H54 (cell line): ENCODE data around the gene TOMM22.
A peak's percentile ranks its signal among the peaks of the same experiment; 100 is the strongest.

Source experiments
- DNase-seq: peaks from one replicate; pipeline ENCODE4 v3.0.0; 2011; ENCODE audit warnings: low spot score, mixed read lengths; ENCODE audit not compliant: insufficient read length
- FAIRE-seq: peaks from 3 replicates; lab custom pipeline; 2011; peaks lifted over from hg19 to GRCh38; lab: Jason Lieb, UNC
- POLR2A ChIP-seq: IDR thresholded peaks from 2 replicates; pipeline ENCODE4 v1.6.1; 2011; ENCODE audit warnings: low read depth, mild to moderate bottlenecking, low read length

TOMM22 gene

GRCh38 chr22:38700270-38700788 lies 18.6 kb downstream of the TOMM22 start:
- no peak for FAIRE-seq
- DNase-seq, result no peak
- TF ChIP-seq POLR2A, result 0 out of 2 replicates have a peak, but pooled peaks have one; percentile 10

GRCh38 chr22:38700789-38701628 lies 19.3 kb downstream of the TOMM22 start, which contains the start of gene JOSD1:
TSS of gene JOSD1 (minus strand) at chr22:38700943. CDS start at chr22:38699987, 956 bp downstream.
- FAIRE-seq, result no peak
- peak; percentile 71 for TF ChIP-seq POLR2A
- peak; percentile 68 for DNase-seq

GRCh38 chr22:38704654-38705234 lies 23.0 kb downstream of the TOMM22 start:
- TF ChIP-seq POLR2A, result no peak
- DNase-seq (no peak), FAIRE-seq (no peak)

- peak; percentile 90 for DNase-seq
- peak; percentile 55 for TF ChIP-seq POLR2A
- FAIRE-seq, result peak; percentile 98
Measured at GRCh38 chr22:38705235-38706100, 23.7 kb downstream of the TOMM22 start, which contains the start of gene GTPBP1. TSS of gene GTPBP1 (plus strand) at chr22:38705944. CDS start at chr22:38705956, 12 bp downstream.

- FAIRE-seq, result no peak
- TF ChIP-seq POLR2A, result no peak
- no peak for DNase-seq
Measured at GRCh38 chr22:38706101-38706900, 24.5 kb downstream of the TOMM22 start.

- TF ChIP-seq POLR2A, result no peak
- DNase-seq, result no peak
- no peak for FAIRE-seq
Measured at GRCh38 chr22:38706901-38707195, 25.1 kb downstream of the TOMM22 start.

- DNase-seq, result no peak
- peak; percentile 68 for FAIRE-seq
Measured at GRCh38 chr22:38707346-38707745, 25.6 kb downstream of the TOMM22 start.

GRCh38 chr22:38707984-38708383 lies 26.2 kb downstream of the TOMM22 start:
- TF ChIP-seq POLR2A, result no peak
- DNase-seq (no peak), FAIRE-seq (no peak)

More at GRCh38 chr22:38707346-38707745, 25.6 kb downstream of the TOMM22 start:
- TF ChIP-seq POLR2A, result no peak

GRCh38 chr22:38709306-38709705 lies 27.5 kb downstream of the TOMM22 start:
- no peak for FAIRE-seq
- no peak for TF ChIP-seq POLR2A
- no peak for DNase-seq

GRCh38 chr22:38710351-38710750 lies 28.6 kb downstream of the TOMM22 start:
- TF ChIP-seq POLR2A, result no peak
- no peak for FAIRE-seq
- no peak for DNase-seq

GRCh38 chr22:38710866-38711265 lies 29.1 kb downstream of the TOMM22 start:
- no peak for TF ChIP-seq POLR2A
- FAIRE-seq (no peak), DNase-seq (no peak)

- no peak for DNase-seq
- no peak for TF ChIP-seq POLR2A
- FAIRE-seq, result no peak
Measured at GRCh38 chr22:38712486-38713207, 30.9 kb downstream of the TOMM22 start.

- no peak for FAIRE-seq
- TF ChIP-seq POLR2A, result no peak
- no peak for DNase-seq
Measured at GRCh38 chr22:38713921-38714320, 32.2 kb downstream of the TOMM22 start.
